A204.1 (cell line): ENCODE data around the gene MRC2.
"Not testable (repeated sequence)": the region's sequence is repeated elsewhere in the genome, so short reads cannot be mapped to it uniquely, and the experiment has no call there.

Source experiments
- FAIRE-seq: peaks from 2 replicates; lab custom pipeline; 2012; peaks lifted over from hg19 to GRCh38; lab: Jason Lieb, UNC

Gene MRC2

DNA sequence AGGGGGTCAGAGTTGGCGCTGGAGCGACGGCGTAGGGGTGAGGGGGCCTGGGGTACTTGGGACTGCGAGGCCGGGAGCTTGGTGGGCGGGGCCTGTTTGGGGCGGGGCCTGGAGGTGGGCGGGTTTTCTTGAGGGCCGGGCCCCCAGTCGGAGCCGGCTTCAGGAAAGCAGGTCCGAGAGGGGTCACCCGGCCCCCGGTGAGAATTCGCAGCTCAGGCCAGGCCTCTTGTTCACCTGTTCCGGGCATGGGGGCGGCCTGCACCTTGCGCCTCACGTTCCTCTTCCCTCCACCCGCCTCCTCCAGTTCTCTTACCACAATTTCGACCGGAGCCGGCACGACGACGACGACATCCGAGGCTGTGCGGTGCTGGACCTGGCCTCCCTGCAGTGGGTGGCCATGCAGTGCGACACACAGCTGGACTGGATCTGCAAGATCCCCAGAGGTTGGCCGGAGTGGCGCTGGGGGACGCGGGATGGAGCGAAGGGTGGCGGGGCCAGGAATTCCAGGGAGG lies 52.5 kb downstream of the MRC2 start:
- FAIRE-seq: no peak

DNA sequence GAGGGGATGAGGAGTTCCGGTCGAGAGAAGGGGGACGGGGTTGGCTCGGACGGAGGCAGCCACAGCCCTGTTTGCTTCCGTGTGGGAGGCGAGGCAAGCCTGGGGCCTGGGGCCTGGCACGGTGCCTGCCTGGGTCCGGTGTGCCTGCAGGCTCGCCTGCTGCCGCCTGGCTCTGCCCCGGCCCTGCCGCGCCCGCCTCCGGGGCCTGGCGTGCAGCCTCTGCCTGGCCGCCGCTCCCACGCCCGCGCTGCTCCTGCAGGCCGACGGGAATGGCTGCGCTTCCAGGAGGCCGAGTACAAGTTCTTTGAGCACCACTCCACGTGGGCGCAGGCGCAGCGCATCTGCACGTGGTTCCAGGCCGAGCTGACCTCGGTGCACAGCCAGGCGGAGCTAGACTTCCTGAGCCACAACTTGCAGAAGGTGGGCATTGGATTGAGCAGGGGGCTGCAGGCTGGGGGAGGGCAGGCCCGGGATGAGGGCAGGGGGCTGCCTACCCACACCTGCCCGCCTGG lies 53.1 kb downstream of the MRC2 start:
- no peak for FAIRE-seq

DNA sequence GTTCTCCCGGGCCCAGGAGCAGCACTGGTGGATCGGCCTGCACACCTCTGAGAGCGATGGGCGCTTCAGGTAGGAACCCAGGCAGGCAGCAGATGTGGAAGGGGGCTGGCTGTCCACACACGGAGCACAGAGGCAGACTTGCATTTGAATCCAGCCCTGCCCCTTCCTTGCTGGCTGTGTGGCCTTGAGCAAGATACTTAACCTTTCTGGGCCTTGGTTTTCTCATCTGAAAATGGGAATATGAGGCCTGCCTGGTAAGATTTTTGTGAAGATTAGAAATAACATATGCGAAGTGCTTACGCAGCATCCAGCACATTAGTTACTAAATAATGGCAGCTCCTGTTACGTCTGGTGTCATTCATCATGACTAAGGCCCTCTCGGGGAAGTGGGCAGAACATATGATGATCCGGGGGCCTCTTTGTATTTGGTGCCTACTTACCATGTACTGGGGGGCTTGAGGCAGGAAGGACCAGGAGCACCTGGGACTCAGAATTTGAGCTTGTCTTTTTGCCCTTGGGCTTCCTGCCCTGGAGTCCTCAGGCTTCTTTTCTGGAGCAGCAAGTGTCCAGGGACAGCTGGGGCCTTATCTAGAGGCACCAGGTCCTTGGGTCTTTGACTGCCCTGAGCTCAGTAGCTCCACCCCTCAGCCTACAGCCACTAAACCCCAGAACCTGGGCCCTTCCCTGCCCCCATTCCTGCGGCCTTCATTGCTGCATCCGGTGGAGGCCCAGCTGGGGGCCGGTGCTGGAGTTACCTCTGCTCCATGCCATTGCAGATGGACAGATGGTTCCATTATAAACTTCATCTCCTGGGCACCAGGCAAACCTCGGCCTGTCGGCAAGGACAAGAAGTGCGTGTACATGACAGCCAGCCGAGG lies 53.8 kb downstream of the MRC2 start:
- FAIRE-seq: no peak

DNA sequence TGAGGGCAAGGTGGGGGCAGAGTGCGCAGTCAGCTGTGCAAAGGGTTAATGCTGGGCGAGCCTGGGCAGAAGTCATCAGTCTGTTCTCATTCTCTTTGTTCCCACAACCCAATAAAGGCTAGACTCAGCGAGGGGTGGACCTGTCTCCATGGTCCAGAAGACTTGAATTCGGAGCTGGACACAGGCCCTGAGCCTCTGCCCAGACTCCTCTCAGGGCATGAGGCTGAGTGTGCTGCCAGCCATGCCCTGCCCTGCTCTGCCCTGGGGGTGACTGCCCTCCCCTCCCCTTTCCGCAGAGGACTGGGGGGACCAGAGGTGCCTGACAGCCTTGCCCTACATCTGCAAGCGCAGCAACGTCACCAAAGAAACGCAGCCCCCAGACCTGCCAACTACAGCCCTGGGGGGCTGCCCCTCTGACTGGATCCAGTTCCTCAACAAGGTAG lies 54.5 kb downstream of the MRC2 start:
- FAIRE-seq: no peak

DNA sequence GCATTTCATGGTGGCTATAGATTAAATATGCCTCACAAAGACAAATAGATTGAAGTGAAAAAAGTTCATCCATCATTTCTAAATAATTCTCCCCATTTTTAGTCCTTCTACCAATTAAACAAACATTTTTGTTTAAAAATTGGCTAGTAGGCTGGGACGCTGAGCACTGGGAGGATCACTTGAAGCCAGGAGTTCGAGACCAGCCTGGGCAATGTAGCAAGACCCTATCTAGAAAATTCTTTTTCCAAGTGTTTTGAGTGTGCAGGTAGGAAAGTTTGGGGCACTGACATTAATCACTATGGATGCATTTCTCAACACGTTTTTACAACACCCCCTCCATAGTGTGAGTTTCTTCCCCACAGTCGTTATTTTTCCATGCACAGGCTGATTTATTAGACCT lies 56.7 kb downstream of the MRC2 start:
- no peak for FAIRE-seq

DNA sequence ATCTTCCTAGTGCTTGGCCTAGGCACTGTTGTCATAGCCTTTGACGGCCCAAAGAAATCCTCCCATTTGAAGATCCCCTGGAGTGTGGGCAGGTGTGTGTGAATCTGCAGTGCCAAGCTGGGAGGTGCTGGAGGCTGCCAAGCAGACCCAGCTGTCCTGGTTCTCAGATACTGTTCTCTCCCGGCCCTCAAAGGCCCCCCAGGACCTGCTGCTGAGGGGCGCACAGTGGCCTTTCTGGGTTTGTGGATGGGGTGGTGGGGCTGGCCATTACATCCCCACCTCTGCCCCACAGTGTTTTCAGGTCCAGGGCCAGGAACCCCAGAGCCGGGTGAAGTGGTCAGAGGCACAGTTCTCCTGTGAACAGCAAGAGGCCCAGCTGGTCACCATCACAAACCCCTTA lies 60.5 kb downstream of the MRC2 start:
- FAIRE-seq: no peak

DNA sequence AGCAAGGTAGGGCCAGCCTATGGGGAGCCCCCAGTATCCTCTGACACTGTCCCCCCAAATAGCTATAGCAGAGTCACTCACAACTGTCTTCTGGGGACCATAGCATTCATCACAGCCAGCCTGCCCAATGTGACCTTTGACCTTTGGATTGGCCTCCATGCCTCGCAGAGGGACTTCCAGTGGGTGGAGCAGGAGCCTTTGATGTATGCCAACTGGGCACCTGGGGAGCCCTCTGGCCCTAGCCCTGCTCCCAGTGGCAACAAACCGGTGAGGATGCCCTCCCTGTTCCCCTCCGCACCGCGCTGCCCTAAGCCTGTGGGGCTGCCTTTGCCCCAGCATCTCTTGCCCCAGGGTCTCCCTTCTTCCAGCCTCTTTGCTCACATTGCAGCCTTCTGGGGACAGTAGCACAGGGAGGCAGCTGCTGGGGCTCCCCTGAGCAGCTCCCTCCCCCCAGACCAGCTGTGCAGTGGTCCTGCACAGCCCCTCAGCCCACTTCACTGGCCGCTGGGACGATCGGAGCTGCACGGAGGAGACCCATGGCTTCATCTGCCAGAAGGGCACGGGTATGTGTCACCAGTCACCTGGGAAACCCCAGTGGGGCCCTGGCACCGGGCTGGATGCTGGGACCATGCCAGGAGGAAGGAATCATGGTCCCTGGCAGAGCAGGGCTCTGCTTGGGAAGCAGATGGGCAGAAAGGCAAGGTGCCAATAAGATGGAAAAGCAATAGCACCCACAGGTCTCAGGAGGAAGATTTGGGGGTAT lies 61.1 kb downstream of the MRC2 start:
- no peak for FAIRE-seq

DNA sequence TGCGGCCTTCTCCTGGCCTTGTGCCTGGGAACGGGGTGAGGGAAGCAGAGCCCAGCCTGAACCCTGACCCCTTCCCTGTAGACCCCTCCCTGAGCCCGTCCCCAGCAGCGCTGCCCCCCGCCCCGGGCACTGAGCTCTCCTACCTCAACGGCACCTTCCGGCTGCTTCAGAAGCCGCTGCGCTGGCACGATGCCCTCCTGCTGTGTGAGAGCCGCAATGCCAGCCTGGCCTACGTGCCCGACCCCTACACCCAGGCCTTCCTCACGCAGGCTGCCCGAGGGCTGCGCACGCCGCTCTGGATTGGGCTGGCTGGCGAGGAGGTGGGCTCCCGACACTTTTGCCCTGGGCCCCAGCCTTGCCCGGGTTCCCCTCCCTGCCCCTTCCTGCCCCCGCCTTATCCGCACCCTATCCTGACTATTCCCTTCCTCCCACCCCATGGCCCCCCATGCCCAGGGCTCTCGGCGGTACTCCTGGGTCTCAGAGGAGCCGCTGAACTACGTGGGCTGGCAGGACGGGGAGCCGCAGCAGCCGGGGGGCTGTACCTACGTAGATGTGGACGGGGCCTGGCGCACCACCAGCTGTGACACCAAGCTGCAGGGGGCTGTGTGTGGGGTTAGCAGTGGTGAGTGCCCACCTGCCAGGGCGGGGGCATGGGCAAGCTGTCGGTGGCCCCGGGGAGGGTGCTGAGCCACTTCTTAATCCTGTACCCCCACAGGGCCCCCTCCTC lies 62.1 kb downstream of the MRC2 start:
- no peak for FAIRE-seq

DNA sequence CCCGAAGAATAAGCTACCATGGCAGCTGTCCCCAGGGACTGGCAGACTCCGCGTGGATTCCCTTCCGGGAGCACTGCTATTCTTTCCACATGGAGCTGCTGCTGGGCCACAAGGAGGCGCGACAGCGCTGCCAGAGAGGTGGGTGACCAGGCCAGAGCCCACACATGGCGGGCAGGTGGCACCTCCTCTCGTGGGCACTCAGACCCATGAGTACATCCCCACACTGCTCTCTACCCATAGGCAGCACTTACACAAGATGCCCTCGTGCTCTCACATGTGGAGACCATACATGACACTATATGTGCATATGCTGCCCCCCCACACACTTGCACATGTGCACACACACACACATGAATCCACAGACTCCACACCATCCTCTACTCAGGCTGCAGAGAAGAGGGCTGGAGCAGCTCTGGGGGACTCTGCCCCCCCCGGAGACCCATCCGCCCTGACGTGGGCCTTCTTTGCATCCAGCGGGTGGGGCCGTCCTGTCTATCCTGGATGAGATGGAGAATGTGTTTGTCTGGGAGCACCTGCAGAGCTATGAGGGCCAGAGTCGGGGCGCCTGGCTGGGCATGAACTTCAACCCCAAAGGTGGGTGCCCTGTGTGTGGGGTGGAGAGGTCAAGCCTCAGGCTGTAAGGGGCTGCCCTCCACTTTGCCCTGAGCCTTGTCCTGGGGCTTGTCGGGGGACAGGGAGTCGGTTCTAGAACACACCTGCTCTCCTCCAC lies 62.9 kb downstream of the MRC2 start:
- no peak for FAIRE-seq

DNA sequence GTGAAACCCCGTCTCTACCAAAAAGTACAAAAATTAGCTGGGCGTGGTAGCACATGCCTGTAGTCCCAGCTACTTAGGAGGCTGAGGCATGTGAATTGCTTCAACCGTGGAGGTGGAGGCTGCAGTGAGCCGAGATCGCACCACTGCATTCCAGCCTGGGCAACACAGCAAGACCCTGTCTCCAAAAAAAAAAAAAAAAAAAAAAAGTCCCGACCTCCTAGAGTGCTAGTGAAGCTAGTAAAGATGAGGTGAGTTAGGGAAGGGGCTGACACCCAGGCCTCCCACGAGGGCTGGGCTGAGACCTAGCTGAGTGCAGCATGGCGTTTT lies 64.1 kb downstream of the MRC2 start:
- not testable (repeated sequence) for FAIRE-seq

DNA sequence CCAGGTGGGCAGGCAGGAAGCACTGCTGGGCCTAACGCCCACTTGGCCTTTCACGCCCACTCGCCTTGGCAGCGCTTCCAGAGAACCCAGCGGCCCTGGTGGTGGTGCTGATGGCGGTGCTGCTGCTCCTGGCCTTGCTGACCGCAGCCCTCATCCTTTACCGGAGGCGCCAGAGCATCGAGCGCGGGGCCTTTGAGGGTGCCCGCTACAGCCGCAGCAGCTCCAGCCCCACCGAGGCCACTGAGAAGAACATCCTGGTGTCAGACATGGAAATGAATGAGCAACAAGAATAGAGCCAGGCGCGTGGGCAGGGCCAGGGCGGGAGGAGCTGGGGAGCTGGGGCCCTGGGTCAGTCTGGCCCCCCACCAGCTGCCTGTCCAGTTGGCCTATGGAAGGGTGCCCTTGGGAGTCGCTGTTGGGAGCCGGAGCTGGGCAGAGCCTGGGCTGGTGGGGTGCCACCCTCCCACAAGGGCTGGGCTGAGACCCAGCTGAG lies 64.7 kb downstream of the MRC2 start:
- no peak for FAIRE-seq

DNA sequence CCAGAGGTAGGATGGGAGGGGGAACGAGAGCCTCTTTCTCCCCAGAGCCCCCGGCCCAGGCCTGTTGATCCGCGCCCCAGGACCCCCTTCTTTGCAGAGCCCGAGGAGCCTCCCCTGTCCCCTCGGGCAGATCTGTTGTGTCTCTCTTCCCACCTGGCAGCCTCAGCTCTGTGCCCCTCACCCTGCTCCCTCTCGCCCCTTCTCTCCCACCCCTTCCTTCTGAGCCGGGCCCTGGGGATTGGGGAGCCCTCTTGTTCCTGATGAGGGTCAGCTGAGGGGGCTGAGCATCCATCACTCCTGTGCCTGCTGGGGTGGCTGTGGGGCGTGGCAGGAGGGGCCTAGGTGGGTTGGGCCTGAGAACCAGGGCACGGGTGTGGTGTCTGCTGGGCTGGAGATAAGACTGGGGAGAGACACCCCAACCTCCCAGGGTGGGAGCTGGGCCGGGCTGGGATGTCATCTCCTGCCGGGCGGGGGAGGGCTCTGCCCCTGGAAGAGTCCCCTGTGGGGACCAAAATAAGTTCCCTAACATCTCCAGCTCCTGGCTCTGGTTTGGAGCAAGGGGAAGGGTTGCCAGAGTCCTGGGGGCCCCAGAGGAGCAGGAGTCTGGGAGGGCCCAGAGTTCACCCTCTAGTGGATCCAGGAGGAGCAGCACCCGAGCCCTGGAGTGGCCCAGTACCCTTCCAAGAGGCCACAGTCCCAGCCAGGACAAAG lies 65.4 kb downstream of the MRC2 start:
- FAIRE-seq: no peak

DNA sequence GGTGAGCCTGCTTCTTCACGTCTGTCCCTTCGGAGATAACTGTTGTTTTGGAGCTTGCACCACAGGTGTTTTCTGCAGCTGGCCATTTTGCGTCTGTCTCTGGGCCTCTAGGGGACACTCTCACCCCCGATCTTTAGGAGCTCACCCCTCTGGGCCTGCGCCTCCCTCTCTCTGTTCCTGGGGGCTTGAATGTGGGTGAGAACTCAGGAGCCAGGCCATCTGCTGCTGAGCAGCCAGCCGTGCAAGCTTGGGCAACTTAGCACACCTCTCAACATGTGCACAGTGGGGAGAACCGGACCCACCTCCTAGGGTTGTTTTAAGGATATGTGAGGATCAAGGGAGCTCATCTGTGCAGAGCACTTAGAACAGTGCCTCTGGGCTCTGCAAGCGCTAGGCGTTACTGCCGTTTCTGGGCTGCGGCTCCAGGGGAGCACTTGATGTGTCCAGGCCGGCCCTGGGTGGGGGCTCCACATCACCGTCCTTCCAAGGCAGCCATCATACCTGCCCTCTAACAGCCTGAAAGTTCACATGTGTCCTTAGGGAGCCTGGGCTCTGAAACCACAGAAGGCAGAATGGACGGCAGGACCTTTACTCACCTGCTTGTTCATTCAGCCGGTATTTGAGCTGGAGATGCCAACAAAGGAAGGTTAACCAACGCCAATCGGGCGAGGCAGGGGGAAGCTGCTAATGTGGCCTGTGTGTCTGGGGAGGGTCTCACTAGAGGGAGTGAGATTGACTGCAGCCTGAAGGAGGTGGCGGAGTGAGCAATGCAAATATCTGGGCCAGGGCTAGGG lies 66.3 kb downstream of the MRC2 start:
- no peak for FAIRE-seq

DNA sequence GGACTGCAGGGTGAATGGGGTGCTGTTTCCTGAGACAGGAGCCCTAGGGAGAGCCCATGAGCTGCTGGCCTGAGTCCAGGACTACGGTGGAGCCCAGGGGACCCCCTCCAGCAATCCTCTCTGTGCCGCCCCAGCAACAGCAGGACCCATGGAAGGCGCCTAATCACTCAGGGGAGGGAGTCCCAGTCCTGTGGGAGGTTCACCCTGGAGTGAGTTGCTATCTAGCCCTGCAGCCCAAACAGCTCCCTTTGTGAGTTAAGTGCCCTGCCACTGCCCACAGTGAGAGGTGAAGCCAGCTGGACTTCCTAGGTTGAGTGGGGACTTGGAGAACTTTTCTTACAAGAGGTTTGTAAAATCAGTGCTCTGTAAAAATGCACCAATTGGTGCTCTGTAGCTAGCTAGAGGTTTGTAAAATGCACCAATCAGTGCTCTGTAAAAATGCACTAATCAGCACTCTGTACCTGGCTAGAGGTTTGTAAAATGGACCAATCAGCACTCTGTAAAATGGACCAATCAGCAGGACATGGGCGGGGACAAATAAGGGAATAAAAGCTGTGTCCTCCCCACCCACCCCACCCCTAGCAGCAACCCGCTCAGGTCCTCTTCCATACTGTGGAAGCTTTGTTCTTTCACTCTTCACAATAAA lies 67.7 kb downstream of the MRC2 start:
- not testable (repeated sequence) for FAIRE-seq

DNA sequence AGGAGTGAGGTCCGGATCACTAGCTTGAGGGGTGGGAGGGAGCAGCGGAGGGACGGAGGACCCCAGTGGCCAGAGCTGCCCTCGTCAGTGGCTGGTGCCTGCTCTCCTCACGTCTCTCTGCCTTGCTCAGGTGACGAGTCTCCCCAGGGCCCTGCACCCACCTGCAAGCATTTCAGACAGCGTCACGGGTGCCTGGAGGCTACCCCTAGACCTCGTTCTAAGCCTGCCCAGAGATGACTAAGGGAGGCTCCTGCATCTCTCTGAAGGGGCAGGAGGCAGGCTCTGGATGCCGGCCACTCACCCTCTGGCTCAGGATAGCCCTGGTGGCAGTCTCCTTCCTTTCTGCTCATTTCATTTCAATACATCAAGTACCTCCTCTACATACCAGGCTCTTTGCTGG lies 68.8 kb downstream of the MRC2 start:
- FAIRE-seq: no peak

DNA sequence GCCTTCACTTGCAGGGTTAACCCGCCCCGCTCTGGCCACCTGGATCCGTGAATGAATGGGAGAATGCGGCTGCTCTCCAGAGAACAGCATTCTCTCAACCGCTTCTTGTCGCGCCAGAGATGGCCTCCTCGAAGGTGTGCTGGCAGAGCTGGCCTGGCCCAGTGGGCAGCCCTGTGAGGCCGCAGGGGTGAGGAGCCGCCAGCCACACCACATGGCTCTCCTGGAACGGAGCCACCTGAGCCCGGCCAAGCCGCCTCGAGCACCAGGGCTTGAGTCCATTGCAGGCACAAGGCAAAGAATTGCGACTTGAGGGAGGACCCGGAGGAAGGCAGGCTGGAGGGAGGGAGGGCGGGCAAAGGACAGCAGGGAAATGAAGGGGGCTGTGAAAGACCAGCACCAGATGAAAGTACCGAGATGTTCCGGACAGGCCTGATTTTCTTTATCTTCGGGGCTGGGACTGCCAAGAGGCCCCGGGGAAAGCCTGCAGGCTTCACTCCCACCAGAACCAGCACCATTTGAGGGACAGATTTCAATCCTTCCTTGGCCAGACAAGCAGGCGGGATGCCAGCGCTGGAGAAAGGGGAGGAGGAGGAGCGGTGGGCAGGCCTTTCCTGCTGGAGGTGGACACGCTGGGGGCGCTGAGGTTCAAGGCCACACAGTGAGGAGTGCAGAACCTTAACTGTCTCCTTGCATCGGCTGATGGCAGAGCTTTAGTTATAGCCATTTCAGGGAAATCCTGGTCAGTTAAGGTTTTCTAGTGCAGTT lies 69.4 kb downstream of the MRC2 start:
- FAIRE-seq: no peak

DNA sequence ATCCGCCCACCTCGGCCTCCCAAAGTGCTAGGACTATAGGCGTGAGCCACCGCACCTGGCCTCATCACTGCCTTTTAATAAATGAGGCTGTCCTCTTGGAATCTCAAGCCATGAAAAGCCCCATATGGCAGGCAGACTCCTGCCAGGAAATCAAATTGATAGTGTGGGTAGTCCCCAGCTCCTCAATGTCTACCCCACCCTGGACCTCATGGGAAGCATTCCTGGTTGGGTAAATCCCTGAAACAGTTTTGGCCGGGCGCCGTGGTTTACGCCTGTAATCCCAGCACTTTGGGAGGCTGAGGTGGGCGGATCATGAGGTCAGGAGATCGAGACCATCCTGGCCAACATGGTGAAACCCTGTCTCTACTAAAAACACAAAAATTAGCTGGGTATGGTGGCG lies 71.0 kb downstream of the MRC2 start:
- not testable (repeated sequence) for FAIRE-seq

DNA sequence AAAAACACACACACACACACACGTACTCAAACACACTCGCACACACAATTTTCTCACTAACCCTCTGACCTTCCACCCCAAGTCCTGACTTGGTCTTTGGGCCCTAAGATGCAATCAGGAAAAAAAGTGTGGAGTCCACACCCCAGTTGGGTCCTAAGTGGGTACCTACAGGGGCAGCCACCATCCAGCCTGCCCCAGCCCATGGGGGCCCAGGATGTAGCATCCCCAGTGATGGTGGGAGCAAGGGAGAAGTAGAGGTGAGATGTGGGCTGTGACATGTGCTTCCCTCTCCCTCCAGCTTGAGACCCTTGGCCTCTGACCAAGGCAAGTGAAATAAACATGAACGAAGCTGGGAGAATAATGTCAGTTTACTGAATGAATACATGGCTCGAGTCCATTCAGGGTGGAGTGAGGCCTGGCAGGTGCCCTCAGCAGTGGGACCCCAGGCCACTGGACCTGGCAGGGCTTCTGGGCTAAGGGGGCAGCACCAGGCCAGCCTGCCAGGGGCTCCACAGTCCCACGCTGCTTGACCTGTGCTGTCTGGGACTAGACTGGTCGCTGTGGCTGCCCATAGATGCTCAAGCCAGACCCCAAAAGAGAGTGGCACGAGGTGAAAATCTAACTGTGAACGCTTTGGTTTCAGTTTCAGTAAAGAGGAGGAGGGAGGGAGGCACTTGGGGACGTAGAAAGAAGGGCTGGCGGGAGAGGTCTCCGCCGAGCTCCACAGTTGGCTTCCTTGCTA lies 73.7 kb downstream of the MRC2 start:
- no peak for FAIRE-seq
